ENCODE data around the gene SSTR4. TPM values are rescaled to one million over a fixed set of nuclear protein-coding genes. Genes with fewer than 3 reads are reported as not detected.

The SSTR4 gene
- total RNA-seq, 2 experiments from 2014 or later = not detected

- H3K4me3 Mint-ChIP-seq = no peak overlapping the region
- H3K27ac Mint-ChIP-seq = no peak overlapping the region
- H3K27me3 Mint-ChIP-seq (ENCODE audit: low read depth) = peaks cover 16% of the 10 kb centered on the region
- CTCF ChIA-PET = no interaction called here
- DNase-seq = no peak
- peaks cover 6% of the 10 kb centered on the region for H3K4me1 Mint-ChIP-seq (ENCODE audit: low read depth)
- no peaks in the 10 kb centered on the region for H3K9me3 Mint-ChIP-seq (ENCODE audit: insufficient read depth)
- no peaks in the 10 kb centered on the region for H3K36me3 Mint-ChIP-seq (ENCODE audit: low read depth)
- POLR2A ChIA-PET = no interaction called here
- no peak for ATAC-seq
These were observed 43.4 kb downstream of the SSTR4 start for GRCh38 chr20:23078351-23079015.

- peaks cover 6% of the 10 kb centered on the region for H3K4me1 Mint-ChIP-seq (ENCODE audit: low read depth)
- H3K27me3 Mint-ChIP-seq (ENCODE audit: low read depth) = peaks cover 16% of the 10 kb centered on the region
- H3K4me3 Mint-ChIP-seq = no peak overlapping the region
- ATAC-seq (no peak), DNase-seq (no peak)
- POLR2A ChIA-PET = no interaction called here
- CTCF ChIA-PET = no interaction called here
- no peak overlapping the region for H3K27ac Mint-ChIP-seq
- H3K36me3 Mint-ChIP-seq (ENCODE audit: low read depth) = no peaks in the 10 kb centered on the region
- H3K9me3 Mint-ChIP-seq (ENCODE audit: insufficient read depth) = no peaks in the 10 kb centered on the region
These were observed 43.9 kb downstream of the SSTR4 start for GRCh38 chr20:23079016-23079351.

- ChIA-PET POLR2A (no interaction called here), CTCF (no interaction called here)
These were observed 44.8 kb downstream of the SSTR4 start for GRCh38 chr20:23079926-23080325.

GRCh38 chr20:23080521-23080920, 45.4 kb downstream of the SSTR4 start:
- no peaks in the 10 kb centered on the region for H3K9me3 Mint-ChIP-seq (ENCODE audit: insufficient read depth)
- peaks cover 6% of the 10 kb centered on the region for H3K4me1 Mint-ChIP-seq (ENCODE audit: low read depth)
- DNase-seq = no peak
- no peak overlapping the region for H3K27ac Mint-ChIP-seq
- no peaks in the 10 kb centered on the region for H3K36me3 Mint-ChIP-seq (ENCODE audit: low read depth)
- POLR2A ChIA-PET = no interaction called here
- ATAC-seq = no peak
- CTCF ChIA-PET = no interaction called here
- H3K4me3 Mint-ChIP-seq = no peak overlapping the region
- peaks cover 16% of the 10 kb centered on the region for H3K27me3 Mint-ChIP-seq (ENCODE audit: low read depth)

More at GRCh38 chr20:23079926-23080325, 44.8 kb downstream of the SSTR4 start:
- H3K9me3 Mint-ChIP-seq (ENCODE audit: insufficient read depth) = no peaks in the 10 kb centered on the region
- peaks cover 6% of the 10 kb centered on the region for H3K4me1 Mint-ChIP-seq (ENCODE audit: low read depth)
- H3K36me3 Mint-ChIP-seq (ENCODE audit: low read depth) = no peaks in the 10 kb centered on the region
- H3K27ac Mint-ChIP-seq = no peak overlapping the region
- H3K27me3 Mint-ChIP-seq (ENCODE audit: low read depth) = peaks cover 16% of the 10 kb centered on the region
- DNase-seq (no peak), ATAC-seq (no peak)
- no peak overlapping the region for H3K4me3 Mint-ChIP-seq

- CTCF ChIA-PET = no interaction called here
- Mint-ChIP-seq H3K36me3 (ENCODE audit: low read depth) (no peaks in the 10 kb centered on the region), H3K4me3 (no peak overlapping the region), H3K4me1 (ENCODE audit: low read depth) (peaks cover 10% of the 10 kb centered on the region), H3K9me3 (ENCODE audit: insufficient read depth) (no peaks in the 10 kb centered on the region), H3K27ac (no peak overlapping the region), H3K27me3 (ENCODE audit: low read depth) (peaks cover 16% of the 10 kb centered on the region)
- ATAC-seq = no peak
- POLR2A ChIA-PET = no interaction called here
- DNase-seq = no peak
These were observed 46.2 kb downstream of the SSTR4 start for GRCh38 chr20:23081263-23081819.

GRCh38 chr20:23082846-23083552, 47.9 kb downstream of the SSTR4 start:
- POLR2A ChIA-PET = no interaction called here
- Mint-ChIP-seq H3K9me3 (ENCODE audit: insufficient read depth) (no peaks in the 10 kb centered on the region), H3K27ac (no peak overlapping the region), H3K27me3 (ENCODE audit: low read depth) (peaks cover 11% of the 10 kb centered on the region), H3K4me3 (no peak overlapping the region), H3K4me1 (ENCODE audit: low read depth) (peaks cover 22% of the 10 kb centered on the region), H3K36me3 (ENCODE audit: low read depth) (no peaks in the 10 kb centered on the region)
- DNase-seq (no peak), ATAC-seq (no peak)
- CTCF ChIA-PET = no interaction called here

GRCh38 chr20:23083553-23084220, 48.6 kb downstream of the SSTR4 start:
- Mint-ChIP-seq H3K27me3 (ENCODE audit: low read depth) (peaks cover 8% of the 10 kb centered on the region), H3K9me3 (ENCODE audit: insufficient read depth) (no peaks in the 10 kb centered on the region), H3K4me1 (ENCODE audit: low read depth) (peaks cover 22% of the 10 kb centered on the region), H3K27ac (no peak overlapping the region), H3K4me3 (no peak overlapping the region), H3K36me3 (ENCODE audit: low read depth) (no peaks in the 10 kb centered on the region)
- ATAC-seq (no peak), DNase-seq (no peak)
- ChIA-PET POLR2A (no interaction called here), CTCF (no interaction called here)

- no peak for ATAC-seq
- Mint-ChIP-seq H3K4me1 (ENCODE audit: low read depth) (peaks cover 22% of the 10 kb centered on the region), H3K27ac (no peak overlapping the region), H3K27me3 (ENCODE audit: low read depth) (peaks cover 5% of the 10 kb centered on the region), H3K4me3 (no peak overlapping the region), H3K9me3 (ENCODE audit: insufficient read depth) (no peaks in the 10 kb centered on the region), H3K36me3 (ENCODE audit: low read depth) (no peaks in the 10 kb centered on the region)
- ChIA-PET CTCF (no interaction called here), POLR2A (no interaction called here)
- DNase-seq = no peak
These were observed 49.3 kb downstream of the SSTR4 start for GRCh38 chr20:23084282-23084844.

- no peak overlapping the region for H3K27ac Mint-ChIP-seq
- CTCF ChIA-PET = no interaction called here
- peaks cover 22% of the 10 kb centered on the region for H3K4me1 Mint-ChIP-seq (ENCODE audit: low read depth)
These were observed 49.8 kb downstream of the SSTR4 start for GRCh38 chr20:23084845-23085365.

GRCh38 chr20:23085436-23086055, 50.4 kb downstream of the SSTR4 start:
- DNase-seq (no peak), ATAC-seq (no peak)
- Mint-ChIP-seq H3K4me1 (ENCODE audit: low read depth) (peaks cover 22% of the 10 kb centered on the region), H3K27ac (no peak overlapping the region), H3K36me3 (ENCODE audit: low read depth) (no peaks in the 10 kb centered on the region), H3K27me3 (ENCODE audit: low read depth) (peaks cover 9% of the 10 kb centered on the region), H3K4me3 (no peak overlapping the region), H3K9me3 (ENCODE audit: insufficient read depth) (no peaks in the 10 kb centered on the region)
- ChIA-PET CTCF (interaction anchor here (1.0 to 1.6 kb wide), 4 partner anchors 10 to 255 kb away, joined by 3 to 7 read pairs (median 4); no protein-coding TSS in a partner anchor), POLR2A (interaction anchor here (0.6 kb wide), 1 partner anchor 74 kb away, joined by 3 read pairs; no protein-coding TSS in a partner anchor)

More at GRCh38 chr20:23084845-23085365, 49.8 kb downstream of the SSTR4 start:
- no peak overlapping the region for H3K4me3 Mint-ChIP-seq
- H3K9me3 Mint-ChIP-seq (ENCODE audit: insufficient read depth) = no peaks in the 10 kb centered on the region
- H3K36me3 Mint-ChIP-seq (ENCODE audit: low read depth) = no peaks in the 10 kb centered on the region
- peaks cover 4% of the 10 kb centered on the region for H3K27me3 Mint-ChIP-seq (ENCODE audit: low read depth)
- ATAC-seq (no peak), DNase-seq (no peak)
- POLR2A ChIA-PET = no interaction called here

GRCh38 chr20:23086056-23086566, 51.0 kb downstream of the SSTR4 start, which contains the start of gene CD93:
TSS of gene CD93 (minus strand) at chr20:23086324. CDS start at chr20:23086192, 132 bp downstream.
- Mint-ChIP-seq H3K9me3 (ENCODE audit: insufficient read depth) (no peaks in the 10 kb centered on the region), H3K4me3 (no peak within 1 kb of the TSS), H3K36me3 (ENCODE audit: low read depth) (no peaks in the 10 kb centered on the region), H3K4me1 (ENCODE audit: low read depth) (peaks cover 22% of the 10 kb centered on the region), H3K27me3 (ENCODE audit: low read depth) (peaks cover 9% of the 10 kb centered on the region), H3K27ac (peak within 1 kb of the TSS; percentile 89)
- CTCF ChIA-PET = interaction anchor here (0.6 to 1.6 kb wide), 5 partner anchors 9 to 255 kb away, joined by 3 to 7 read pairs (median 4); no protein-coding TSS in a partner anchor
- POLR2A ChIA-PET = interaction anchor here (0.6 to 1.1 kb wide), 2 partner anchors 73 to 264 kb away, joined by 3 to 4 read pairs; partner anchors contain the start of gene NXT1
- DNase-seq (peak; percentile 63), ATAC-seq (peak; percentile 92)

All from activated CD8-positive, alpha-beta T cell treated with anti-CD3 and anti-CD28 coated beads, Interleukin-2, amount 10 ng/mL, durations not matched to agents 7 days and 5 days (primary cell).